Ovary (tissue), 9 donors: ENCODE measurements around the gene MAP3K7CL. TPM values are rescaled to one million over a fixed set of nuclear protein-coding genes. Genes with fewer than 3 reads are reported as not detected.
A peak's percentile ranks its signal among the peaks of the same experiment; 100 is the strongest.

Source experiments
- DNase-seq, 5 donors: peaks; one replicate each; pipeline ENCODE4 v3.0.0-alpha.2; 2019 to 2020
- H3K27ac ChIP-seq, 2 donors: fragments of 200-600 bp; one replicate each; pipeline versions ENCODE4 v1.5.1 to v1.8.0; 2019 to 2022
- H3K27me3 ChIP-seq: fragments of 200-600 bp; one replicate; pipeline ENCODE4 v1.8.0; 2022
- H3K36me3 ChIP-seq: fragments of 200-600 bp; sonication (generic); one replicate; pipeline ENCODE4 v1.5.1; 2019
- H3K4me1 ChIP-seq: one replicate; pipeline ENCODE4 v1.8.1; 2013; ENCODE audit warnings: mild to moderate bottlenecking, moderate library complexity; ENCODE audit not compliant: insufficient read depth
- H3K4me3 ChIP-seq: fragments of 200-600 bp; sonication (generic); one replicate; pipeline ENCODE4 v1.5.1; 2017
- H3K9me3 ChIP-seq, 2 donors: fragments of 200-600 bp in 1 of 2; sonication (generic) in 1 of 2; one replicate each; pipeline versions ENCODE4 v1.5.1 to v1.8.1; 2013 to 2019; ENCODE audit warnings: mild to moderate bottlenecking in 1 of 2, moderate library complexity in 1 of 2
- CTCF ChIP-seq, 3 donors: fragments of 450-650 bp in 2 of 3; fragments of 200-600 bp in 1 of 3; IDR thresholded peaks; one replicate each; pipeline versions ENCODE4 v1.5.1 to v1.8.0; 2016 to 2022; ENCODE audit warnings: antibody characterized with exemption in 3 of 3, mild to moderate bottlenecking in 1 of 3
- EP300 ChIP-seq: sonication (generic); formaldehyde crosslinking; IDR thresholded peaks from one replicate; pipeline ENCODE4 v1.6.1; 2017; ENCODE audit warnings: antibody characterized with exemption
- POLR2A ChIP-seq: fragments of 450-650 bp; IDR thresholded peaks from one replicate; pipeline ENCODE4 v1.6.1; 2017; ENCODE audit warnings: antibody characterized with exemption, mild to moderate bottlenecking, moderate library complexity
- WGBS, 3 donors: extraction: QIAGEN DNeasy Blood & Tissue Kit in 1 of 3; methylation state at CpG; one replicate each; pipeline versions ENCODE4 v1.1.5 to v1.1.7; 2013 to 2017; 5-methylcytosine and 5-hydroxymethylcytosine counted together
- intact Hi-C, 4 donors: fragments of 100-400 bp; cut with DNase I; formaldehyde crosslinking; loops; one replicate each; pipeline versions ENCODE4 v1.11.0 to v1.15.1; 2022 to 2023
- polyA plus RNA-seq, 2 donors: library from polyadenylated mRNA; stranded (reverse); fragments of 200-250 nt in 1 of 2; fragments of 350-450 nt in 1 of 2; fragmentation: Illumina TruSeq in 1 of 2; extraction: RNeasy Lipid Tissue Mini Kit (QIAGEN cat#74804) in 1 of 2; gene quantifications; one replicate each; pipeline ENCODE4 v1.2.3, GENCODE V29; 2013 to 2014
- total RNA-seq, 7 donors: library from RNA; depleted of rRNA in 2 of 7; stranded (reverse); fragments of >200 nt in 2 of 7; fragmentation: NEBNext Ultra II Directional in 3 of 7; extraction: Animal tissue kit (Norgen Biotek cat#: 25700) in 3 of 7; gene quantifications; one replicate each; pipeline versions ENCODE4 v1.1.0 to v1.2.4, GENCODE V29; 2016 to 2023
- donor health status: DM: no; HTN: no; CAD: no; lungs with moderate emphysema.
- donor health status: DM: no; HTN: no; CAD: no.
- donor health status: Bipolar disorder and iron deficiency.
- donor health status: DM: yes; HTN: yes; CAD: no.
- donor health status: DM: no; HTN: no; CAD: no.
- donor health status: DM: yes; HTN: yes; CAD: no.

MAP3K7CL gene
- total and polyA plus RNA-seq, 9 donors: 3.0 to 18.6 (median 6.7) TPM

GRCh38 chr21:29182691-29183092 lies 52.2 kb downstream of the MAP3K7CL start:
- Histone ChIP-seq H3K4me3 (no peak overlapping the region), H3K9me3 (no peaks in the 10 kb centered on the region), H3K27me3 (no peaks in the 10 kb centered on the region), H3K4me1 (peaks cover 6% of the 10 kb centered on the region), H3K36me3 (no peaks in the 10 kb centered on the region), H3K27ac (peak overlapping the region in 1 of 2 donors; percentile 66)
- no peak for DNase-seq
- TF ChIP-seq POLR2A: no peak
- intact Hi-C loops: no loop called here
- 19 to 45% (median 29%) methylated on average over 4 of the region's 4 CpGs for WGBS, 3 donors

- no peak for TF ChIP-seq EP300
- TF ChIP-seq POLR2A: no peak
- no peak for TF ChIP-seq CTCF (IDR thresholded peaks at IDR 0.05)
- no peaks in the 10 kb centered on the region for H3K9me3 ChIP-seq
- H3K4me1 ChIP-seq: peaks cover 6% of the 10 kb centered on the region
- no peaks in the 10 kb centered on the region for H3K27me3 ChIP-seq
- H3K36me3 ChIP-seq: no peaks in the 10 kb centered on the region
- 53 to 60% (median 53%) methylated on average over 1 of the region's 1 CpG for WGBS, 3 donors
- no peak overlapping the region for H3K4me3 ChIP-seq
- intact Hi-C loops: no loop called here
- H3K27ac ChIP-seq: no peak overlapping the region
- no peak for DNase-seq
Observed at GRCh38 chr21:29184037-29184436, 53.6 kb downstream of the MAP3K7CL start.

- 71 to 77% (median 74%) methylated on average over 1 of the region's 1 CpG for WGBS, 3 donors
- DNase-seq: no peak
- intact Hi-C loops: no loop called here
- Histone ChIP-seq H3K27ac (no peak overlapping the region), H3K4me1 (peaks cover 6% of the 10 kb centered on the region), H3K27me3 (no peaks in the 10 kb centered on the region), H3K9me3 (no peaks in the 10 kb centered on the region), H3K36me3 (no peaks in the 10 kb centered on the region), H3K4me3 (no peak overlapping the region)
- TF ChIP-seq POLR2A: no peak
- no peak for TF ChIP-seq EP300
- TF ChIP-seq CTCF (IDR thresholded peaks at IDR 0.05): no peak
Observed at GRCh38 chr21:29185172-29185571, 54.7 kb downstream of the MAP3K7CL start.

GRCh38 chr21:29185633-29186032 lies 55.2 kb downstream of the MAP3K7CL start:
- H3K27ac ChIP-seq: no peak overlapping the region
- TF ChIP-seq EP300: no peak
- TF ChIP-seq CTCF (IDR thresholded peaks at IDR 0.05): no peak
- TF ChIP-seq POLR2A: no peak
- 91 to 95% (median 93%) methylated on average over 4 of the region's 4 CpGs for WGBS, 3 donors

GRCh38 chr21:29186246-29186645 lies 55.8 kb downstream of the MAP3K7CL start:
- Histone ChIP-seq H3K27me3 (no peaks in the 10 kb centered on the region), H3K9me3 (no peaks in the 10 kb centered on the region), H3K36me3 (no peaks in the 10 kb centered on the region), H3K4me1 (peaks cover 6% of the 10 kb centered on the region), H3K27ac (no peak overlapping the region), H3K4me3 (no peak overlapping the region)
- TF ChIP-seq POLR2A (no peak), EP300 (no peak), CTCF (IDR thresholded peaks at IDR 0.05) (no peak)
- intact Hi-C loops: no loop called here
- DNase-seq: no peak

More at GRCh38 chr21:29185633-29186032, 55.2 kb downstream of the MAP3K7CL start:
- intact Hi-C loops: no loop called here
- no peak overlapping the region for H3K4me3 ChIP-seq
- no peaks in the 10 kb centered on the region for H3K27me3 ChIP-seq
- no peak for DNase-seq
- no peaks in the 10 kb centered on the region for H3K9me3 ChIP-seq
- H3K36me3 ChIP-seq: no peaks in the 10 kb centered on the region
- peaks cover 6% of the 10 kb centered on the region for H3K4me1 ChIP-seq
